GM12801 (cell line): ENCODE results near the gene TTLL5.

Experiments
- TF ChIP-seq, protein P1 (sequence below): IDR thresholded peaks from one replicate; pipeline ENCODE4 v1.5.1; 2011; ENCODE audit warnings: control low read depth; ENCODE audit not compliant: insufficient read length; ENCODE audit errors: extremely low read depth

The TTLL5 gene

GRCh38 chr14:75742867-75743266, 81.8 kb downstream of the TTLL5 start:
- TF ChIP-seq, protein P1, sequence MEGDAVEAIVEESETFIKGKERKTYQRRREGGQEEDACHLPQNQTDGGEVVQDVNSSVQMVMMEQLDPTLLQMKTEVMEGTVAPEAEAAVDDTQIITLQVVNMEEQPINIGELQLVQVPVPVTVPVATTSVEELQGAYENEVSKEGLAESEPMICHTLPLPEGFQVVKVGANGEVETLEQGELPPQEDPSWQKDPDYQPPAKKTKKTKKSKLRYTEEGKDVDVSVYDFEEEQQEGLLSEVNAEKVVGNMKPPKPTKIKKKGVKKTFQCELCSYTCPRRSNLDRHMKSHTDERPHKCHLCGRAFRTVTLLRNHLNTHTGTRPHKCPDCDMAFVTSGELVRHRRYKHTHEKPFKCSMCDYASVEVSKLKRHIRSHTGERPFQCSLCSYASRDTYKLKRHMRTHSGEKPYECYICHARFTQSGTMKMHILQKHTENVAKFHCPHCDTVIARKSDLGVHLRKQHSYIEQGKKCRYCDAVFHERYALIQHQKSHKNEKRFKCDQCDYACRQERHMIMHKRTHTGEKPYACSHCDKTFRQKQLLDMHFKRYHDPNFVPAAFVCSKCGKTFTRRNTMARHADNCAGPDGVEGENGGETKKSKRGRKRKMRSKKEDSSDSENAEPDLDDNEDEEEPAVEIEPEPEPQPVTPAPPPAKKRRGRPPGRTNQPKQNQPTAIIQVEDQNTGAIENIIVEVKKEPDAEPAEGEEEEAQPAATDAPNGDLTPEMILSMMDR = no peak

DNA sequence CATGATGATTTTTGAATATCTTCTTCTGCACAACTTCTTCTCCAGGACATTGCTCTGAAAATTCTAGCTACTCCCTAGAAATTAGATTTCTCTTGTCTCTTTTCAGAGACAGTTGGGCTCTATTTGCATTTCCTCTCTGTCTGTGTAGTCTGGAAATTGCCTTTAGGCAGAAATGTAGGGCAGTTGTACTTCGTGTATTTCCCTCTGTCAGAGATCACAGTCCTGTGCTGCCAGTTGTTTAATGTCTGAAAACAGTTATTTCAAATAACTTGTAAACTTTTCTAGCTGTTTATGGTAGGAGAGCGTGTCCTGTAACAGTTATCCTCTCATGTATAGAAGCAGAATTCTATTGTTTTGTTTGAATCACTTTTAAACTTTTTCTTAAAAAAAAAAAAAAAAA, 86.9 kb downstream of the TTLL5 start:
- TF ChIP-seq, protein P1 = no peak

DNA sequence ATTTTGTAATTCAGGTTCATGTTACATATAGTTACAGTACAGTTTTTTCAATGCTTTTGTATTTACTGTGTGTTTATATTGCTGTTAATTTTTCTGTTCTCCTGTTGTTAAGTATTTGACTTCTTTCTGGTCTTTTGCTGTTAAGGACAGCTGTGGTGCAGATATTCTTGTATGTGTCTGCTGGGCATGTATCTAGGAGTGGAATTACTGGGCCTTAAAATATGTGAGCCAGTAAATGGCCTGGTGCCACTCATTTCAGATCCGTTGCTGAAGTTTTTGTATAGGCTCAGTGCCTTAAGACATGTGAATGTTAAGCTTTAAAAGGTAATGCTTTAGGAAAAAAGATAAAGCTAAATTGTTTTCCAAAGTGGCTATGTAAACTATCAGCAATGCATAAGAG, 87.3 kb downstream of the TTLL5 start:
- TF ChIP-seq, protein P1 = no peak

- TF ChIP-seq, protein P1 = no peak
These were observed 90.2 kb downstream of the TTLL5 start for GRCh38 chr14:75751296-75751695.

GRCh38 chr14:75752086-75752485, 91.0 kb downstream of the TTLL5 start:
- TF ChIP-seq, protein P1 = no peak

- TF ChIP-seq, protein P1 = no peak
These were observed 92.0 kb downstream of the TTLL5 start for GRCh38 chr14:75752907-75753594.

DNA sequence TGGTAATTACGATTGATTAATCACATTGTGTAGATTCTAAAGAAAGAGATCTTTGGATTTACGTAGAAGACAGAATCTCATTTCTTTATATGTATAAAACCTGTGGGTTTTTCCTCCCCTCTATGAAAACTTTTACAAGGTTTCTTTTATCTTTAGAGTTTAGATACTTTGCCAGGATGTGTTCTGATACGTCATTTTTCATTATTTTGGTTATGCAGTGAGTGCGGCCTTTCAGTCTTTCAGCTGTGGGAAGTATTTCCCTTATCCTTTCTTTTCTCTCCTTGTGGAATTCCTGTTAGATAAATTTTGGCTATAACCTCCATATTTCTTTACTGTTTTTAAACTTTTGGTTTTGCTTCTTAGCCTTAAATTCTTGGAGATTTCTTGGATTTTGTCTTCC, 92.7 kb downstream of the TTLL5 start:
- TF ChIP-seq, protein P1 = no peak
